C4-2B (cell line): ENCODE measurements around the gene SBK2.

Experiments used
- H3K27ac ChIP-seq: fragments of 450-650 bp; 2 replicates; pipeline ENCODE4 v1.5.1; 2017
- CTCF ChIP-seq: fragments of 450-650 bp; conservative IDR thresholded peaks from 2 replicates; pipeline ENCODE4 v1.5.1; 2017; ENCODE audit warnings: mild to moderate bottlenecking
- ZFX ChIP-seq: fragments of 450-650 bp; IDR thresholded peaks from 2 replicates; pipeline ENCODE4 v1.6.1; 2017

SBK2 gene

GRCh38 chr19:55566823-55567222 is 29.9 kb upstream of the SBK2 start:
- no peak overlapping the region for H3K27ac ChIP-seq
- TF ChIP-seq CTCF (no peak), ZFX (no peak)

- H3K27ac ChIP-seq: no peak overlapping the region
- TF ChIP-seq ZFX: no peak
Measured at GRCh38 chr19:55563261-55563690, 26.3 kb upstream of the SBK2 start.

- TF ChIP-seq ZFX (no peak), CTCF (no peak)
- no peak overlapping the region for H3K27ac ChIP-seq
Measured at GRCh38 chr19:55559684-55560083, 22.8 kb upstream of the SBK2 start.

GRCh38 chr19:55554741-55555152 is 17.8 kb upstream of the SBK2 start:
- no peak overlapping the region for H3K27ac ChIP-seq
- TF ChIP-seq ZFX (no peak), CTCF (no peak)

GRCh38 chr19:55554302-55554701 is 17.4 kb upstream of the SBK2 start:
- no peak for TF ChIP-seq CTCF
- no peak for TF ChIP-seq ZFX
- no peak overlapping the region for H3K27ac ChIP-seq

GRCh38 chr19:55553217-55554182 is 16.6 kb upstream of the SBK2 start:
- H3K27ac ChIP-seq: no peak overlapping the region
- no peak for TF ChIP-seq CTCF
- no peak for TF ChIP-seq ZFX

- H3K27ac ChIP-seq: no peak overlapping the region
- no peak for TF ChIP-seq CTCF
- TF ChIP-seq ZFX: no peak
Measured at GRCh38 chr19:55552620-55553019, 15.7 kb upstream of the SBK2 start.

GRCh38 chr19:55552206-55552605 is 15.3 kb upstream of the SBK2 start:
- no peak overlapping the region for H3K27ac ChIP-seq
- TF ChIP-seq ZFX: no peak
- no peak for TF ChIP-seq CTCF
